LoVo (cell line): ENCODE measurements around the gene STPG1.

ENCODE experiments used
- DNase-seq: peaks from one replicate; pipeline ENCODE4 v3.0.0-alpha.2; 2016; ENCODE audit warnings: low spot score

STPG1 gene

GRCh38 chr1:24392982-24393650, 20.5 kb downstream of the STPG1 start:
- DNase-seq, result no peak

- no peak for DNase-seq
Measured at GRCh38 chr1:24392604-24392946, 21.0 kb downstream of the STPG1 start.

DNA sequence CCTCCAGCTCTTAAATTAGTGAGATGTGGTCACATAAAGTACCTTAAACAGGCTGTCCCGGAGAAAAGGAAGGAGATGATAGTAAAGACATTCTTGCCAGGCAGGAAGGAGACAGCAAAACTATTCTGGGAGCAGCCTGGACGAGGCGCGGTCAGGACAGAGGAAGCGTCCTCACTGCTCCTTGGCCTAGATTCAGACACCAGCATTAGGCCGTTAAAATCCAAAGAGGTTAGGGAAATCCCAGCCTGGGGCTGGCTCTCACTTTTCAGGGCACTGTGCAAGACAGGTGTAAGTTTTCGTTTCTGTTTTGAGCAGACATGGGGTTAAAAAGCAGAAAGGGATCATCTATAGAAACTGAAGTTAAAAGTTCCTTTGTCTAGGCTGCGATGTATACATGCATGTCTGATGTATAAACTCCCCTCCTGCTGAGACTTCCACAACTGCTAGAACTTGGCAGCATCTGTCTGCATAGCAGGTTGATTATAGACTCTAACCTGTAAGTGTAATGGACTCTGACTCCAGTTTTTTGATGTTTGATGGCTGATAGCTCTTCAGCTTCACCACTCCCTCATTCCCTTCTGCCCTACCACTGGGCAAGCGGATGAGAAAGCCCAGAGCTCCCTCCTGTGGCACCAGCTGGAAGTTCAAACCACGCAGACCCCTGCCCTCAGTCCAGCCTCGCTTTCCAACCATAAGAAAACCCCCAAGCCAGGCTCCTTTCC, 21.5 kb downstream of the STPG1 start:
- DNase-seq, result peak; percentile 80

- DNase-seq, result peak; percentile 82
Measured at GRCh38 chr1:24390924-24391782, 22.4 kb downstream of the STPG1 start.

DNA sequence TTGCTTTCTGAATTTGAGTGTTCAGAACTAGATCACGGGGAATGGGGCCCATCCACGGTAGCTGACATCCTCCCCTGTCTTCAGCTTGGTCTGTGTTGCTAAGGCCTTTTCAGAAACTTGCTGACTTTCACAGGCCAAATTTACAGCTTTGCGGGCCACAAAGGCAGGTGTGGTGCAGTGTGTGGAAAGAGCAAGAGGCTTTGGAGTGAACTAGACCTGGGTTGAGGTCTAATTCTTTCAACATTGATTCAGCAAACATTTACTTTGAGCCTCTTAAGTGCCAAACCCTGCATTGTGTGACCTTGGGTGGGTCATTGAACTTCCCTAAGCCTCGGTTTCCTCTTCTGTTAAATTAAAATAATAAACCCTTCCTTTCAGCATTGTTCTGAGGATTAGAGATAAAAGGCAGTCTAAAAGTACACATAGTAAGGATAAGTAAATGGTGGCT, 24.3 kb downstream of the STPG1 start:
- DNase-seq, result peak; percentile 20

DNA sequence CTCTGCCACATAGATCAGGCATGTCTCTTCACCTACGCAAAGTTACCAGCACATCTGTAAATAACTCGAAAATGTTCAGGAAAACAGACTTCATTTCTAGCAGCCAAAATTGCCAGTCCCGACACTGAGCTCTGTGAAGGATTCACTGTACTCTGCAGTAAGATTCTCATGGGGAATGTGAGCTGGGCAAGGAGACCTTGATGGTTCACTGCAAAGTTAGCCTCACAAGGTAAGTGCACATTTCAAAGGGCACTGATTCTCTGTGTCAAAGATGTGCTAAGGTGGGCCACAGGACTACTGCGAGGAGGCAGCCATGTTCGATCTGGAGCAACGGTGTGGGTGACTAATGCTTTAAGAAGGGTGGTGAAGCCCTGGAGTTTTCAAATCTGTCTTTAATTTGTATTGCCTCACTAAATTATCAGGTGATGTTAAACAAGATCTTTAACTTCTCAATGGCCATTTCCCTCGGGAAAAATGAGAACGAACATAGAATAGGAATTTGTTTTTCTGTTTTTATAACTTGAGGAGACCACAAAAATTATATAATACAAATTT, 25.2 kb downstream of the STPG1 start:
- no peak for DNase-seq

- DNase-seq, result no peak
Measured at GRCh38 chr1:24387636-24388175, 25.9 kb downstream of the STPG1 start.

DNA sequence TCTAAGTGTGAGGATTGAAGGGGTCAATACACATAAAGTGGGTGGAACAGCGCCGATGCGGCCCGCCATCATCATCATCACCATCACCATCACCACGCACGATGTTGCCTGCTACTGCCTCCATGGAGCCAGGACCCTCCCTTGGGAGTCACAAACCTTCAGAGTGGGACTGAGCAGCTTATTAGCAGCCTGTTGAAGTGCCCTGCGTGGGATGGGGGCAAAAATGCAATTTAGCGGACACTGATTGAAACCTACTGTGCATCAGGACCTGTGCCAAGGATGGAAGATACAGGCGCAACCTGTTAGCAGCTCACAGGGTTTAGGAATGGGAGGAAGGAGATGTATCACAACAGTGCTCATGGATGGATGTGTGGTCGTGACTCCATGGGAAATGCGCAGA, 26.7 kb downstream of the STPG1 start:
- no peak for DNase-seq

DNA sequence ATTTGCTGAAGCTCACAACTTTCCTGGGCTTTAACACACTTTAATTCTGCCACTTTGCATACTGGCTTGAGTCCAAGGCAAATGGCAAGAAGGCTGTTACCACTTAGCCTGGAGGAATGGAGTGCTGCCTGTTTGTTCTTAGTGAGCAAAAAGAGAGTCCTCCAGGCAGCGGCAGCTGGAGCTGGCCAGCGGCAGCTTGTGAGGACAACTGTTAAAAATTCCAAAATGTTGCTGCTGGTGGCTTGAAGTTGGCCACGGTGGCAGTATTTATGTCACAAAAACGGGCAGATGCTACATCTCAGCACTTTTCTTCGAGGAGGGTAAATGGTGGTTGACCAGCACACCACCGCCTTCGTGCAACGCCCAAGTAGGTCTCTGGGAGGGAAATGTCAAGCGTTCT, 27.3 kb downstream of the STPG1 start:
- DNase-seq, result no peak

- DNase-seq, result no peak
Measured at GRCh38 chr1:24385160-24385940, 28.2 kb downstream of the STPG1 start.

- DNase-seq, result peak; percentile 63
Measured at GRCh38 chr1:24384251-24385090, 29.1 kb downstream of the STPG1 start.

GRCh38 chr1:24383381-24383940, 30.1 kb downstream of the STPG1 start:
- no peak for DNase-seq

DNA sequence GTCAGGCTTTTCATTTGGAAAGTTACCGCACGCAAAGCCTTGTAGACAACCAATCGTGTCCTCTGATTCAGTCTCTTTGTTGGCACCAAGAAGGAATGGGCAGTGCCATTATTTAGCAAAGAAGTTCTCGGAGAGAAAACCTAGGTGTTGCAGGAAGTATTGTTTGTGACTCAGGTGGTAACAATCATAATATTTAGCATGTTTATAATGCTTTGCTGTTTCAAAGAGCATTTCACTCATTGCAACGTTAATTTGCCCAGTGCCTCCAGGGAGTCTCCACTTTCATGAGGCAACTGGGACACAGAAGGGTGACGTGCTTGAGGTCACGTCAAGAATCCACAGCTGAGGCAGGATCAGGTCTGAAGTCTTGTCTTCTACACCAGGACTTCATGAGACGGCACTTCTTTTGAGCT, 31.4 kb downstream of the STPG1 start:
- peak; percentile 64 for DNase-seq

DNA sequence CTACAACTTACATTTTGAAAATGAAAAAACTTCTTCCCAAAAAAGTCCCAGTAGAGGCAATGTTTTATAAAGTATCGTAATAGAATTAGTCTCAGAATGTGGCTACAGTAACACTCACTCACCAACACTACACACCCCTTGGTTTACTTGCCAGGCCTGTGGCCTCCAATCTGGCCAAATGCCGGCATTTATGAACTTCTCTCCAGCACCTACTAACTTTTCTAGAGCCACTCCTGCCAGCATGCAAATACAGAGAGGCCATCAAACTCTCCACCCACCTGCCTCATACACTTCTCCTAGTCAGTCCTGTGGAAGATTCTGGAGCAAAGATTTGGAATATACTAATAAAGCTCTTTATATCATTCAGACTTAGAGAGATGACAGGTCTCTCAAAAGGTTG, 32.3 kb downstream of the STPG1 start:
- DNase-seq, result peak; percentile 55

DNA sequence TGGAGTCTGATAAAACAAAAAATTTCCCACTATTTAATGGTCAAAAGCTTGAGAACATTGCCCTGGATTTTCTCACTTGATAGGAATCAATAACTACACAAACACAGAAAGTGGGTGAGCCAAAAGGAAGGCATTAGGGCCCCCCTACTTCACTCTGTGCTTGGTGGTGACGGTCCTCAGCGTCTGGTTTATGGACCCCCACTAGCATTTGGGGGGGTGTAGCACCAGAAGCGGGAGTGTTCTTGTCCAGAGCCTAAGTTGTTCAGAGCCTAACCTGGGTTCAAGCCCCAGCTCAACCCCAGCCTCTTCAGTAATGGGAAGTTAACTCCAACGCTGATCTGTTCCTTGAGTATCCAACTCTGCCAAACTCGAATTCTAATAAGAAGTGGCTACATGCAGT, 33.1 kb downstream of the STPG1 start:
- no peak for DNase-seq

GRCh38 chr1:24379733-24380315, 33.8 kb downstream of the STPG1 start:
- DNase-seq, result no peak

GRCh38 chr1:24374891-24375786, 38.4 kb downstream of the STPG1 start:
- DNase-seq, result peak; percentile 70

DNA sequence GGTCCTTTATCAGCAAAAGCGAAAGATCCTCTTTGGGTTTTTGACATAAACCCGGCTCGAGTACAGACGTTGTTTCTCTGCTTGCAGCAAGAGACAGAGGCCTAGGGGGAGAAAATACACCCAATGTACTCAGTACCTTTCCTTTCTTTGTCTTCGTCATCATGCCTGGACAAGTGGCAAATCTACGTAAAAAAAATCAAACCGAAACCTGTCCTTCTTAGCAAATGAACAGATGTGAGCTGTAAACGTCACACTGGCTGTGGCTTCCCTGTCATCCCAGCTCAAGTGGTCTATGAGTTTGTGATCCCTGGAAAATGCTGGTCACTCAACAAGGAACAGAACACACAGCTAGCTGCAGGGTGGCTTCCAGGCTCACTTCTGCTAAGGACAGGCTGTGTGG, 39.9 kb downstream of the STPG1 start:
- no peak for DNase-seq

DNA sequence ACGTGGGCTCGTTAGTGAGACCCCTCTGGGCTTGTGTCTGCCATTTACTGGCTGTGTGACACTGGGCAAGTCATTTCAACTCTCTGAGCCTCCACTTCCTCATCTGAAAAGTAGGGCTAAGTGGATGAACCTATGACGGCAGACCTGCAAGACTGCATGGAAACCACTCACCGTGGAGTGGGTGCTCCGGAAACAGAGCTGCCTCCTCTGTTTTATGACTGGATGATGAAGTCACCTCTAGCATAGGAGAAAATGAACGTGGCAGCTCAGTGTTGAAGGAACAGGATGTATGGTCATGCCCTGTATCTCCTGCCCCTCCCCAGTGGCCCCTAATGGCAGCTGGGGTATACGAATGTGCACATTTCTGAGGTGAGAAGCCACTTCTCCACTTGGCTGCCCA, 40.5 kb downstream of the STPG1 start:
- no peak for DNase-seq
